ENCODE measurements around the gene NCAM1. TPM values are rescaled to one million over a fixed set of nuclear protein-coding genes. Genes with fewer than 3 reads are reported as not detected.

NCAM1 gene
- total RNA-seq, 1 experiment from 2014 or later = 12.0 TPM

DNA sequence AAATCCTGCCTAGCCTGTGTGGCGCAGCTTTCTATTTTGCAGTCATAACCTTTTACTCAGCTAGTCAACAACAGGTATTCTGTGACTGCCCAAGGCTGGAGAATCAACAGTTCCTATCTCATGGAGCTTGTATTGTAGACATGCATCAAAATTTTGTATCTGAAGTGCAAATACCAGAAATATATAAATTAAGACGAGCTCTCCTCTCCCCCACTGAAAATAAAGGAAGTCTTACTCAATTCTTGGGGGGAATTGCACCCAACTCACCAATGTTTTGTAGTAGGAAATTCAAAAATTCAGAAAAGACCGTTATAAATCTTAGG, 153.4 kb downstream of the NCAM1 start:
- Histone ChIP-seq H3K9me3 (ENCODE audit: low read depth, low read length, poor library complexity, severe bottlenecking) (no peaks in the 10 kb centered on the region), H3K27ac (ENCODE audit: low read depth, low read length, poor library complexity, severe bottlenecking) (no peak overlapping the region), H3K4me3 (ENCODE audit: low read depth, low read length, poor library complexity, severe bottlenecking) (no peak overlapping the region), H3K27me3 (replicated peaks; ENCODE audit: insufficient read depth, low read depth, low read length, poor library complexity) (no peaks in the 10 kb centered on the region), H3K4me1 (ENCODE audit: insufficient read depth, low read length, poor library complexity, severe bottlenecking) (no peaks in the 10 kb centered on the region), H3K36me3 (ENCODE audit: insufficient read depth, low read length, poor library complexity, severe bottlenecking) (no peaks in the 10 kb centered on the region)
- no peak for DNase-seq (ENCODE audit: low spot score)
- TF ChIP-seq, protein P1, sequence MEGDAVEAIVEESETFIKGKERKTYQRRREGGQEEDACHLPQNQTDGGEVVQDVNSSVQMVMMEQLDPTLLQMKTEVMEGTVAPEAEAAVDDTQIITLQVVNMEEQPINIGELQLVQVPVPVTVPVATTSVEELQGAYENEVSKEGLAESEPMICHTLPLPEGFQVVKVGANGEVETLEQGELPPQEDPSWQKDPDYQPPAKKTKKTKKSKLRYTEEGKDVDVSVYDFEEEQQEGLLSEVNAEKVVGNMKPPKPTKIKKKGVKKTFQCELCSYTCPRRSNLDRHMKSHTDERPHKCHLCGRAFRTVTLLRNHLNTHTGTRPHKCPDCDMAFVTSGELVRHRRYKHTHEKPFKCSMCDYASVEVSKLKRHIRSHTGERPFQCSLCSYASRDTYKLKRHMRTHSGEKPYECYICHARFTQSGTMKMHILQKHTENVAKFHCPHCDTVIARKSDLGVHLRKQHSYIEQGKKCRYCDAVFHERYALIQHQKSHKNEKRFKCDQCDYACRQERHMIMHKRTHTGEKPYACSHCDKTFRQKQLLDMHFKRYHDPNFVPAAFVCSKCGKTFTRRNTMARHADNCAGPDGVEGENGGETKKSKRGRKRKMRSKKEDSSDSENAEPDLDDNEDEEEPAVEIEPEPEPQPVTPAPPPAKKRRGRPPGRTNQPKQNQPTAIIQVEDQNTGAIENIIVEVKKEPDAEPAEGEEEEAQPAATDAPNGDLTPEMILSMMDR (conservative IDR thresholded peaks at IDR 0.05; ENCODE audit: low read depth, low read length) = no peak
- TF ChIP-seq EZH2 (IDR thresholded peaks at IDR 0.05; ENCODE audit: borderline replicate concordance, low read depth, low read length, poor library complexity, severe bottlenecking) = no peak
- intact Hi-C loops (cut with micrococcal nuclease; ENCODE audit: unreplicated experiment) = loop anchor here (1.0 to 5.0 kb wide), 5 partner anchors 152 to 822 kb away; partner anchors contain the start of gene NCAM1
- BruUV-seq (replicated peaks) = no TSS peak
- ChIA-PET CTCF (interaction anchor here (0.8 to 2.7 kb wide), 4 partner anchors 54 to 674 kb away, joined by 3 to 25 read pairs (median 6); no protein-coding TSS in a partner anchor), POLR2A (ENCODE audit: low non-redundant PET) (no interaction called here)

DNA sequence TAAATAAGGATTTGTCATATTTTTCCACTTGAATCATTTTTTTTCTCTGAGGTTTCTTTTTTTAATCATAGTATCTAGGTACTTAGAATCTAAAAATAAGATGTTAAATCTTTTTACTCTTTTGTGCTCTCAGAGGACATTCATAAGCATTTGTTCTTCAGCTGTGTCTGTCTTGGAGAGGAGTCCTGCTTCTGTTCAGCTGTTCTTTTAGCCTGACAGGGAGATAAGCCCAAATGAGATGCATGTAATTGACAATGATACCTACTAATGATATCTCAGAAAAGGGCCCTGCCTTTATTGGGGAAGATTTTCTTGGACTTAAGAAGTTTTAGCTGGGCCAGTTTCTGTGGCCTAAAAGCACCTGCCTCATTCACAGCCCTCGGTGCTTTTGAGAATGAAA, 156.9 kb downstream of the NCAM1 start:
- Histone ChIP-seq H3K4me1 (ENCODE audit: insufficient read depth, low read length, poor library complexity, severe bottlenecking) (no peaks in the 10 kb centered on the region), H3K27ac (ENCODE audit: low read depth, low read length, poor library complexity, severe bottlenecking) (no peak overlapping the region), H3K4me3 (ENCODE audit: low read depth, low read length, poor library complexity, severe bottlenecking) (no peak overlapping the region), H3K36me3 (ENCODE audit: insufficient read depth, low read length, poor library complexity, severe bottlenecking) (no peaks in the 10 kb centered on the region), H3K27me3 (replicated peaks; ENCODE audit: insufficient read depth, low read depth, low read length, poor library complexity) (no peaks in the 10 kb centered on the region), H3K9me3 (ENCODE audit: low read depth, low read length, poor library complexity, severe bottlenecking) (no peaks in the 10 kb centered on the region)
- BruUV-seq (replicated peaks) = no TSS peak
- TF ChIP-seq EZH2 (IDR thresholded peaks at IDR 0.05; ENCODE audit: borderline replicate concordance, low read depth, low read length, poor library complexity, severe bottlenecking) = no peak
- TF ChIP-seq, protein P1 (conservative IDR thresholded peaks at IDR 0.05; ENCODE audit: low read depth, low read length) = no peak
- ChIA-PET POLR2A (ENCODE audit: low non-redundant PET) (interaction anchor here (0.7 kb wide), 1 partner anchor 677 kb away, joined by 4 read pairs; no protein-coding TSS in a partner anchor), CTCF (no interaction called here)
- intact Hi-C loops (cut with micrococcal nuclease; ENCODE audit: unreplicated experiment) = loop anchor here (2.0 to 5.0 kb wide), 2 partner anchors 171 to 826 kb away; no protein-coding TSS in a partner anchor
- no peak for DNase-seq (ENCODE audit: low spot score)

DNA sequence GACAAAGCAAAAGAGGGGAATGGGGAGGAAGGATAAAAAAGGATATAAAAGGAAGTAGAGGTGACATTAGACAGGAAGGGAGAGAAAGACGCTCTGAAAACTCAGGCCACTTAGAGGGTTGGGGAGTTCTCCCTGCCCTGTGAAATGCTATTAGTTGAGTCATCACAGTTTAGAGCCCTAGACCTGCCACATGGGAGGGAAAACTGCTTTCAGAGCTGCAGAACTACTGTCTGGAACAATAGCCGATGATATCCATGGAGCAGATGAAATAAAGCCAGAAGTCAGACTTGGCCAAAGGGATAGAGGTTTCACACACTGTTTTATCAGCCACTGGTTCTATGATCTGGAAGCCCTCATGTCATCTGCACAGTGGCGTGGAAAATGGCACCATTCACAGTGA, 157.9 kb downstream of the NCAM1 start:
- intact Hi-C loops (cut with micrococcal nuclease; ENCODE audit: unreplicated experiment) = loop anchor here (2.0 to 5.0 kb wide), 2 partner anchors 170 to 827 kb away; no protein-coding TSS in a partner anchor
- no peaks in the 10 kb centered on the region for H3K36me3 ChIP-seq (ENCODE audit: insufficient read depth, low read length, poor library complexity, severe bottlenecking)
- no peaks in the 10 kb centered on the region for H3K4me1 ChIP-seq (ENCODE audit: insufficient read depth, low read length, poor library complexity, severe bottlenecking)
- peak; percentile 36 for DNase-seq (ENCODE audit: low spot score)
- no peak overlapping the region for H3K27ac ChIP-seq (ENCODE audit: low read depth, low read length, poor library complexity, severe bottlenecking)
- no peak for TF ChIP-seq EZH2 (IDR thresholded peaks at IDR 0.05; ENCODE audit: borderline replicate concordance, low read depth, low read length, poor library complexity, severe bottlenecking)
- TF ChIP-seq, protein P1 (conservative IDR thresholded peaks at IDR 0.05; ENCODE audit: low read depth, low read length) = no peak
- ChIA-PET CTCF (no interaction called here), POLR2A (ENCODE audit: low non-redundant PET) (no interaction called here)
- H3K4me3 ChIP-seq (ENCODE audit: low read depth, low read length, poor library complexity, severe bottlenecking) = no peak overlapping the region
- no TSS peak for BruUV-seq (replicated peaks)
- H3K27me3 ChIP-seq (replicated peaks; ENCODE audit: insufficient read depth, low read depth, low read length, poor library complexity) = no peaks in the 10 kb centered on the region
- no peaks in the 10 kb centered on the region for H3K9me3 ChIP-seq (ENCODE audit: low read depth, low read length, poor library complexity, severe bottlenecking)
